B cell (primary cell): ENCODE data around the gene KIF16B.

Experiments used
- EZH2 ChIP-seq: IDR thresholded peaks from 2 replicates; pipeline ENCODE4 v1.6.1; 2012; ENCODE audit warnings: borderline replicate concordance, low read depth, mild to moderate bottlenecking, moderate library complexity, low read length; ENCODE audit not compliant: insufficient read depth, poor library complexity, severe bottlenecking
- TF ChIP-seq, protein P1 (sequence below): fragments of 200-600 bp; IDR thresholded peaks from one replicate; pipeline ENCODE4 v1.8.0; 2022; ENCODE audit warnings: antibody characterized with exemption, mild to moderate bottlenecking

GRCh38 chr20:16491294-16491905, 81.8 kb downstream of the KIF16B start:
- TF ChIP-seq, protein P1, sequence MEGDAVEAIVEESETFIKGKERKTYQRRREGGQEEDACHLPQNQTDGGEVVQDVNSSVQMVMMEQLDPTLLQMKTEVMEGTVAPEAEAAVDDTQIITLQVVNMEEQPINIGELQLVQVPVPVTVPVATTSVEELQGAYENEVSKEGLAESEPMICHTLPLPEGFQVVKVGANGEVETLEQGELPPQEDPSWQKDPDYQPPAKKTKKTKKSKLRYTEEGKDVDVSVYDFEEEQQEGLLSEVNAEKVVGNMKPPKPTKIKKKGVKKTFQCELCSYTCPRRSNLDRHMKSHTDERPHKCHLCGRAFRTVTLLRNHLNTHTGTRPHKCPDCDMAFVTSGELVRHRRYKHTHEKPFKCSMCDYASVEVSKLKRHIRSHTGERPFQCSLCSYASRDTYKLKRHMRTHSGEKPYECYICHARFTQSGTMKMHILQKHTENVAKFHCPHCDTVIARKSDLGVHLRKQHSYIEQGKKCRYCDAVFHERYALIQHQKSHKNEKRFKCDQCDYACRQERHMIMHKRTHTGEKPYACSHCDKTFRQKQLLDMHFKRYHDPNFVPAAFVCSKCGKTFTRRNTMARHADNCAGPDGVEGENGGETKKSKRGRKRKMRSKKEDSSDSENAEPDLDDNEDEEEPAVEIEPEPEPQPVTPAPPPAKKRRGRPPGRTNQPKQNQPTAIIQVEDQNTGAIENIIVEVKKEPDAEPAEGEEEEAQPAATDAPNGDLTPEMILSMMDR = no peak
- TF ChIP-seq EZH2 = no peak
